Skin epidermis (tissue), 12 donors: Measurements from ENCODE around the gene RHD.
"Not testable (repeated sequence)": the region's sequence is repeated elsewhere in the genome, so short reads cannot be mapped to it uniquely, and the experiment has no call there.

ENCODE experiments used
- H3K27ac ChIP-seq, 21 experiments: fragments of 200-600 bp; sonication (generic) in 11 of 21; one replicate each; pipeline ENCODE4 v1.5.0; 2020; ENCODE audit warnings: mild to moderate bottlenecking in 3 of 21, inconsistent platforms in 2 of 21, moderate library complexity in 2 of 21
- H3K4me3 ChIP-seq, 7 experiments: fragments of 200-600 bp; sonication (generic) in 2 of 7; one replicate each; pipeline ENCODE4 v1.5.0; 2020; ENCODE audit warnings: inconsistent platforms in 2 of 7, mild to moderate bottlenecking in 2 of 7, moderate library complexity in 1 of 7

RHD gene

GRCh38 chr1:25272238-25272637 is at the start of gene RHD:
RHD (plus strand) TSS chr1:25272509; CDS start chr1:25272548, 39 bp downstream.
- H3K4me3 ChIP-seq, H3K27ac ChIP-seq: not testable (repeated sequence)

GRCh38 chr1:25222606-25223005 is 49.7 kb upstream of the RHD start:
- H3K4me3 ChIP-seq: no peak overlapping the region

GRCh38 chr1:25223471-25223870 is 48.8 kb upstream of the RHD start:
- Histone ChIP-seq H3K4me3 (no peak overlapping the region), H3K27ac (no peak overlapping the region)

More at GRCh38 chr1:25222606-25223005, 49.7 kb upstream of the RHD start:
- H3K27ac ChIP-seq: no peak overlapping the region

- Histone ChIP-seq H3K27ac (peak within 1 kb of the TSS; percentile 51 to 97 (median 91)), H3K4me3 (peak within 1 kb of the TSS; percentile 62 to 96 (median 81))
Measured at GRCh38 chr1:25232027-25232865, 40.1 kb upstream of the RHD start, which contains the start of gene SYF2. SYF2 (minus strand) TSS chr1:25232502; CDS start chr1:25232467, 35 bp downstream.

GRCh38 chr1:25232866-25233784 is 39.2 kb upstream of the RHD start:
- Histone ChIP-seq H3K4me3 (peak overlapping the region; percentile 62 to 96 (median 81)), H3K27ac (peak overlapping the region; percentile 23 to 97 (median 91))

- not testable (repeated sequence) for H3K4me3 ChIP-seq, H3K27ac ChIP-seq
Measured at GRCh38 chr1:25235411-25235810, 36.9 kb upstream of the RHD start.

- not testable (repeated sequence) for H3K4me3 ChIP-seq, H3K27ac ChIP-seq
Measured at GRCh38 chr1:25236261-25236660, 36.0 kb upstream of the RHD start.

GRCh38 chr1:25238046-25238445 is 34.3 kb upstream of the RHD start:
- no peak overlapping the region for H3K4me3 ChIP-seq
- no peak overlapping the region for H3K27ac ChIP-seq

GRCh38 chr1:25239681-25240541 is 32.4 kb upstream of the RHD start:
- Histone ChIP-seq H3K27ac (peak overlapping the region; percentile 3 to 94 (median 84)), H3K4me3 (peak overlapping the region; percentile 29 to 44 (median 35))

- no peak overlapping the region for H3K4me3 ChIP-seq
- H3K27ac ChIP-seq: no peak overlapping the region
Measured at GRCh38 chr1:25243907-25244306, 28.4 kb upstream of the RHD start.

- H3K27ac ChIP-seq: peak overlapping the region in 4 of 21 experiments; percentile 98 to 99 (median 98)
- H3K4me3 ChIP-seq: peak overlapping the region; percentile 61 to 98 (median 86)
Measured at GRCh38 chr1:25245393-25245792, 26.9 kb upstream of the RHD start.

- Histone ChIP-seq H3K27ac (peak overlapping the region in 20 of 21 experiments; percentile 95 to 100 (median 98)), H3K4me3 (peak overlapping the region; percentile 61 to 98 (median 86))
Measured at GRCh38 chr1:25245809-25246599, 26.3 kb upstream of the RHD start.

- Histone ChIP-seq H3K27ac (peak overlapping the region; percentile 90 to 100 (median 98)), H3K4me3 (peak overlapping the region; percentile 61 to 98 (median 86))
Measured at GRCh38 chr1:25246600-25247023, 25.7 kb upstream of the RHD start.

GRCh38 chr1:25247024-25247828 is 25.1 kb upstream of the RHD start, which contains the start of gene RSRP1:
RSRP1 (minus strand) TSS chr1:25247454; CDS start chr1:25246963, 491 bp downstream.
- H3K4me3 ChIP-seq: peak within 1 kb of the TSS; percentile 61 to 98 (median 86)
- H3K27ac ChIP-seq: peak within 1 kb of the TSS; percentile 90 to 100 (median 98)

GRCh38 chr1:25247829-25248754 is 24.2 kb upstream of the RHD start:
- peak overlapping the region; percentile 61 to 98 (median 86) for H3K4me3 ChIP-seq
- H3K27ac ChIP-seq: peak overlapping the region; percentile 54 to 100 (median 98)

- Histone ChIP-seq H3K27ac (no peak overlapping the region), H3K4me3 (no peak overlapping the region)
Measured at GRCh38 chr1:25253911-25254310, 18.4 kb upstream of the RHD start.
